ENCODE data around the gene FOXD1. TPM values are rescaled to one million over a fixed set of nuclear protein-coding genes. Genes with fewer than 3 reads are reported as not detected.
"Not testable (repeated sequence)": the region's sequence is repeated elsewhere in the genome, so short reads cannot be mapped to it uniquely, and the experiment has no call there.

FOXD1 gene
- total RNA-seq, 1 donor from 2014 or later: 0.52 TPM

GRCh38 chr5:73409927-73410326 is 38.6 kb downstream of the FOXD1 start:
- not testable (repeated sequence) for H3K9ac ChIP-seq (ENCODE audit: low read depth in 1 of 3, low read length in 3 of 3); H3K4me1 ChIP-seq (ENCODE audit: control insufficient read depth in 3 of 3, insufficient read depth in 3 of 3, low read length in 3 of 3); H3K9me3 ChIP-seq (ENCODE audit: control insufficient read depth in 3 of 3, low read length in 3 of 3); H3K4me3 ChIP-seq (ENCODE audit: low read length in 3 of 3); H3K36me3 ChIP-seq (ENCODE audit: control insufficient read depth in 3 of 3, insufficient read depth in 3 of 3, low read length in 3 of 3); H3K27ac ChIP-seq (ENCODE audit: low read depth, low read length)
- H3K27me3 ChIP-seq (ENCODE audit: control insufficient read depth in 3 of 3, insufficient read depth in 3 of 3, low read length in 3 of 3): peaks cover 14 to 16% (median 16%) of the 10 kb centered on the region in 3 donors

- Histone ChIP-seq H3K9ac (ENCODE audit: low read depth in 1 of 3, low read length in 3 of 3) (no peak overlapping the region), H3K4me1 (ENCODE audit: control insufficient read depth in 3 of 3, insufficient read depth in 3 of 3, low read length in 3 of 3) (no peaks in the 10 kb centered on the region), H3K36me3 (ENCODE audit: control insufficient read depth in 3 of 3, insufficient read depth in 3 of 3, low read length in 3 of 3) (no peaks in the 10 kb centered on the region), H3K4me3 (ENCODE audit: low read length in 3 of 3) (no peak overlapping the region), H3K9me3 (ENCODE audit: control insufficient read depth in 3 of 3, low read length in 3 of 3) (no peaks in the 10 kb centered on the region), H3K27me3 (ENCODE audit: control insufficient read depth in 3 of 3, insufficient read depth in 3 of 3, low read length in 3 of 3) (peaks cover 0 to 3% (median 0%) of the 10 kb centered on the region in 3 donors), H3K27ac (ENCODE audit: low read depth, low read length) (no peak overlapping the region)
Observed at GRCh38 chr5:73405691-73406090, 42.9 kb downstream of the FOXD1 start.

DNA sequence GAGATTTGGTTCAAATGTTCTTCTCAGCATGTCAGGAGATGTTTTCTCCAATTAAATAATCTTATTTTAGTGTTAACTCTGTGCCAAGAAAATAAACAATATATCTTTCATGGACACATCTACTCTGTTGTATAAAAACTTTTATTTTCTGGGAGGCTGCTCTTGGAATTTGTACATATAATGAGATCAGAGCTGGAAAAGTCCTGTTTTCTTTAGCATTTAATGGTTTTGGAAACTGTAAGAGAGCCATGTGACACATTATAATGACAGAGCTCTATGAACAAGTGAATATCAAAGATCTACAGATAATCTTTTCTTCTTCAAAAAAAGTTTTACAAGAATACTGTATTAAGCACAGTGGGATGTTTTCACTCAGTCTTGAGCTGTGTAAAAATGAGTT is 48.8 kb downstream of the FOXD1 start:
- Histone ChIP-seq H3K9me3 (ENCODE audit: control insufficient read depth in 3 of 3, low read length in 3 of 3) (no peaks in the 10 kb centered on the region), H3K4me1 (ENCODE audit: control insufficient read depth in 3 of 3, insufficient read depth in 3 of 3, low read length in 3 of 3) (no peaks in the 10 kb centered on the region), H3K27ac (ENCODE audit: low read depth, low read length) (no peak overlapping the region), H3K27me3 (ENCODE audit: control insufficient read depth in 3 of 3, insufficient read depth in 3 of 3, low read length in 3 of 3) (peaks cover 2 to 8% (median 4%) of the 10 kb centered on the region in 3 donors), H3K4me3 (ENCODE audit: low read length in 3 of 3) (no peak overlapping the region), H3K36me3 (ENCODE audit: control insufficient read depth in 3 of 3, insufficient read depth in 3 of 3, low read length in 3 of 3) (no peaks in the 10 kb centered on the region), H3K9ac (ENCODE audit: low read depth in 1 of 3, low read length in 3 of 3) (no peak overlapping the region)

Other genes with a start within 250 kb of the FOXD1 start
- 458 TPM for gene BTF3, start 49.7 kb upstream of the FOXD1 start, total RNA-seq
- 35.0 TPM for gene ANKRA2, start 116.9 kb upstream of the FOXD1 start, total RNA-seq
- 17.2 TPM for gene UTP15, start 117.0 kb upstream of the FOXD1 start, total RNA-seq
- 8.4 TPM for gene ARHGEF28, start 177.4 kb upstream of the FOXD1 start, total RNA-seq

All from skeletal muscle tissue (tissue), 4 donors.